GM19372 (cell line): ENCODE results near the gene PCSK1.
"Not testable (repeated sequence)": the region's sequence is repeated elsewhere in the genome, so short reads cannot be mapped to it uniquely, and the experiment has no call there.

Experiments used
- ATAC-seq: cut with Tn5 transposase; IDR thresholded peaks from one replicate; pipeline ENCODE4 v1.9.1; 2021; ENCODE audit warnings: mild to moderate bottlenecking, low read depth, moderate library complexity; ENCODE audit not compliant: unreplicated experiment

Gene PCSK1

GRCh38 chr5:96377597-96377996 lies 55.5 kb downstream of the PCSK1 start:
- no peak for ATAC-seq

GRCh38 chr5:96377167-96377566 lies 55.9 kb downstream of the PCSK1 start:
- ATAC-seq, result no peak

DNA sequence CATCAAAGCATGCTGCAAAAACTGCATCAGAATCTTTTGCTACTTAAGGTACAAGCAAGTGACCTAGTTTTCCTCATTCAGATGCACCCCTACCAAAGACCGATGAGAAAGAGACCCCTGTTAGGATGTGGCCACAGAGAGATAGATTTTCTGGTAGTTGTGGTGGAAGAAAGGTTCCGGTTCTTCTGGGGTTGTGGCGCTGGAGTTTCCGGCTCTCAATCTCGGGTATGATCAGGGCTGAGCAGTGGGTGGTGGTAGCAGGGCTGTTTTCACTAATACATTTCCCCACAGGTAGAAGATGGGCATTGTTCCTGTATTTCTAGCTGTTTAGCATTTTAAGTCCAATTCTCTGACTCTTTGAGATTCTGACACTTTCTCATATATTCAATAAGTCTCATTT lies 58.4 kb downstream of the PCSK1 start:
- no peak for ATAC-seq

DNA sequence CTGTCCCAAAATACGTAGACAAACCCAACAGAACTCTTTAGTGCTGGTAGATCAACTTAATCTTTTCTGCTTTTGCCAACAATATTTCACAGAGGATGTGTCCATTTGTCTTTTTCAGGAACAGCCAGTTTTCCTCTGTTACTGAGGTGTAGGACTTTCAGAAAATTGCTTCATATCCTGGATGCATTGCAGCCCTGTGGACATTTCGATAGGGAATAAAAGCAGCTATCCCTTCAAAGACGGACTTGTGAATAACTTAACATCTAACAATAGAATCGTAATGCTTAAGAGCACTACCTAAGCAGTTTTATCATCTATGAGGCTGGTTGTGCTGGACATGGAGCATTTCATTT lies 59.7 kb downstream of the PCSK1 start:
- no peak for ATAC-seq

DNA sequence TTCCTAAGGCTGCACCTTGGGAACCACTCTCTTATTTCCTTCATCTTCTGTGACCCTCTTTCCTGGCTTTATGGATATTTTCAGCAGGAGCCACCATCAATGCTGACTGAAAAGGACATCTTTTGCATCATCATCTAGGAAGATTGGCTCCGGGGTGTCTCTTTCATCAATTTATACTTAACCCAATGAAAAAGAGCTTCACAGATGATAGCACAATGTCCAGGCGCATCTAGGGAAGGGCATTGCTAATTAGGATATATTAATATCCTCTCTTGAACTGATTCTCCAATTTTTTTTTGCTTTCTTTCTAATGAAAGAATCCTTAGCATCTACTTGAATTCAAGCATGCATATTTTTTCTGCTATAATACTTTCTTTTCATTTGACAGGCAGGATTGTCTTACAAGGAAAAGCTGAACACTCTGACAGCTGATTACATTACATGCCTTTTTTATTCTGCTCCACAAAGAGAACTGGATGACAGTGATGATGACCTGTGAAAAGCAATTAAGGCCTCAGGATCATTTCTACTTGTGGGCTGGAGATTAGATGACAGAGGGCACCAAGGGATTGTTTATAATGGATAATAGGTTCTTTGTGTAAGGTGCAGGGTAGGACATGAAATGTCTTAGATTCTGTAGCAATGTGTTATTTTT lies 60.2 kb downstream of the PCSK1 start:
- ATAC-seq, result no peak

- ATAC-seq, result no peak
These were observed 62.1 kb downstream of the PCSK1 start for GRCh38 chr5:96370976-96371375.

- ATAC-seq, result not testable (repeated sequence)
These were observed 65.7 kb downstream of the PCSK1 start for GRCh38 chr5:96367337-96367736.

DNA sequence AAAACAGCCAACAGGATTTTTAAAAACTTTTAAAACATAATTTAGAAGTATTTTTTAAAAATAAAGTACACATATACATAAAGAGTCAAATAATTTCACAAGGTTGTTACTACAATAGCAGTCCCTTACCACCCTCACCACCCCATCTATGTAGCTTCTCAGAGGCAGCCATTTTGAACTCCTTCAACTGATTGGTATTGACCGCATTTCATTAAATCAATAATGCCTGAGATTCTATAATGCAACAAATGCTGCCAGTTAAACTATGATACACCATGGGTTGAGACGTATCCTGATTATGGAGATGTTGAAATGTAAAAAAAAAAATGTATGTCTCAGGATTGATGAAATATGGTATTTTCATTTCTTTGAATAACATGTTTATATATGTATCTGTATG lies 78.8 kb downstream of the PCSK1 start:
- no peak for ATAC-seq

- ATAC-seq, result no peak
These were observed 79.8 kb downstream of the PCSK1 start for GRCh38 chr5:96353220-96353619.

DNA sequence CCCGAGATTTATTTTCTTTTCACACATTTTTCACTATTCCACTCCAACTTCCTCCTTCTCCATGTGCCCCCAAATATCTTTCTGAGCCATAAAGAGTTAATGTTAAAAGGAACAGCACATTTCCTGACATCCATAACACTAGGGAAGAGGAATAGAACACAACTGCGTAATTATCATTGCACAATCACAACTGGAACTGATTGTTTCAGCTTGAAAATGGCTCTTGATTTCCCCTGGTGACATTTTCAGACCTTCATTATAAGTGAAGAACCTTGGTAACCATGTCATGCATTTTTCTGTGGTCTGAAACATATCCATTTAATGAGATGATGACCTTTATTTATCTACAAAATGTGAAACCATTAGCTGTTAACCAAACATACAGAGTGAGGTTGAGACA lies 82.4 kb downstream of the PCSK1 start:
- ATAC-seq, result no peak

DNA sequence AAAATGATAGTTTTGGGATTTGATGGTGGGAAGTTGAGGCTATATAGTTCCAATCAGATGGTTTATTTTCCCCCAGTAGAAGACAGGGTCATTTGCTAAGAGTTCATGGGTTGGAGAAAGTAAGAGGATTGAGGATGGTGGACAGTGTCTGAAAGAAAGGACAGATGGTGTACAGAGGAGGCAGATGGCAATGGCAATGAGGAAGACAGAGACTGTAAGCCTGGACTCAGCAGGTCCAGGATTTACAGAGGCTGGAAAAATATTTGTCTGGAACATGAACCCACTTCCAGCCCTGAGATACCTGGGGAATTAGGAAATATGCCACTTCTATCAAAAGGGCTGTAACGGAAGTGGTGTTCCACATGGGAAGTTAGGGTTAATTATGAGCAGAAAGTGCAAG lies 84.5 kb downstream of the PCSK1 start:
- ATAC-seq, result no peak

DNA sequence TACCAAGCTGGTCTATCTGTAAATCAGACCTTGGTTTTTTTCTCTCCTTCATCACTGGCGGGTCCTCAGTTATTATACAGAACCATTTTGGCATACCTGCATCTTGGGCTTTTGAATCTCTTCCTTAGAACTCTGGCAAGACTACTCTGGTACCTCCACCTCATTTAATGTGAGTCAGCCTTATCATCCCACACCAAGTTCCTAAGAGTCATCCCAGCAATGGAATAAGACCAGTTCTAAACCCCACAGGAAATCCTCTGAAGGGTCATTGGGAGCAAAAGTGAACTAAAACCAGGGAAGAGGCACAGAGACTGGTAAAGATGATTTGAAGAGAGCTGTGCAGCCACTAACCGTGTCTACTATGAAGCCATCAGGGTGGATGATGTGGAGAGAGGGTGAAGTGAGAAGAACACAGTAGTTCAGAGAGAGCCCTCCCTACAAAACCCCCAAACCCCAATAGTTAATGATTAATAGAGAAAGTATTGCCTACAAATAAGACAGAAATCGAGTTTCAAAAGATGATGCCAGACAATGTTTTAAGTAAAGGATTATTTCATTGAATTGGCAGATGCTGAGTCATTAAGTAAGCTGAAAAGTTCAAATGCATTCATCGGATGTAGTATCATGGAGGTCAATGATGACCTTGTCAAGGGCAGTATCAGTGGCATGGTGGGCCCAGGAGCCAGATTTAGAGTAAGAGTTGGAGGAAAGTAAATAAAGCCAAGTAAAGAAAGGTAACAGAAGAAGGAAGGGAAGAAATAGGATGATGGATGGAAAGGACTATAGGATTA lies 85.4 kb downstream of the PCSK1 start:
- no peak for ATAC-seq

GRCh38 chr5:96344678-96345577 lies 88.1 kb downstream of the PCSK1 start:
- ATAC-seq, result peak; percentile 97

DNA sequence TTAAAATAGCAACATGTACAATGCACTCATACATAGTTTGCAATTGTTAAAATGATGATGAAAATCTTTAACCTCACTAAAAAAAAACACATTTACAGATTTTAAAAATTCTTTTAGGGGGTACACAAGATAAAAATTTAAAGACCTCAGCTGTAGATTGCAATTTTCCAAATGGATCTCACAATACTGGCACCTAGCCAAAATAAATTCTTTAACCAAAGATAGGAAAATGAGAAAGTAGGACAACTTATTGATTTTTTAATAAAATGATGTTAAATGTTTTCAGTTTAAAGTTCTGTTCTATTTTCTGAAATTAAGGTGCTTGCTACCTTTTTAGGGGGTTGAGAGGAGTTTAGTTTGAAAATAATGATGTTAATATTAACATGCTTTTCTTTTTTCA lies 90.0 kb downstream of the PCSK1 start:
- no peak for ATAC-seq

- no peak for ATAC-seq
These were observed 90.5 kb downstream of the PCSK1 start for GRCh38 chr5:96342581-96342980.
